SU-DHL-6 (cell line): ENCODE measurements around the gene TBC1D16.

Experiments used
- EZH2phosphoT487 ChIP-seq: fragments of 200-600 bp; sonication (generic), shearing (Covaris generic); conservative IDR thresholded peaks from 2 replicates; pipeline ENCODE4 v1.6.1; 2018; ENCODE audit warnings: mild to moderate bottlenecking, antibody characterized with exemption, low read length, moderate library complexity, mixed read lengths
- TF ChIP-seq, protein P1 (sequence below): fragments of 200-600 bp; sonication (generic); IDR thresholded peaks from one replicate; pipeline ENCODE4 v1.5.1; 2017; ENCODE audit warnings: antibody characterized with exemption, mild to moderate bottlenecking, low read length, moderate library complexity; ENCODE audit not compliant: insufficient read depth, poor library complexity, severe bottlenecking

DNA sequence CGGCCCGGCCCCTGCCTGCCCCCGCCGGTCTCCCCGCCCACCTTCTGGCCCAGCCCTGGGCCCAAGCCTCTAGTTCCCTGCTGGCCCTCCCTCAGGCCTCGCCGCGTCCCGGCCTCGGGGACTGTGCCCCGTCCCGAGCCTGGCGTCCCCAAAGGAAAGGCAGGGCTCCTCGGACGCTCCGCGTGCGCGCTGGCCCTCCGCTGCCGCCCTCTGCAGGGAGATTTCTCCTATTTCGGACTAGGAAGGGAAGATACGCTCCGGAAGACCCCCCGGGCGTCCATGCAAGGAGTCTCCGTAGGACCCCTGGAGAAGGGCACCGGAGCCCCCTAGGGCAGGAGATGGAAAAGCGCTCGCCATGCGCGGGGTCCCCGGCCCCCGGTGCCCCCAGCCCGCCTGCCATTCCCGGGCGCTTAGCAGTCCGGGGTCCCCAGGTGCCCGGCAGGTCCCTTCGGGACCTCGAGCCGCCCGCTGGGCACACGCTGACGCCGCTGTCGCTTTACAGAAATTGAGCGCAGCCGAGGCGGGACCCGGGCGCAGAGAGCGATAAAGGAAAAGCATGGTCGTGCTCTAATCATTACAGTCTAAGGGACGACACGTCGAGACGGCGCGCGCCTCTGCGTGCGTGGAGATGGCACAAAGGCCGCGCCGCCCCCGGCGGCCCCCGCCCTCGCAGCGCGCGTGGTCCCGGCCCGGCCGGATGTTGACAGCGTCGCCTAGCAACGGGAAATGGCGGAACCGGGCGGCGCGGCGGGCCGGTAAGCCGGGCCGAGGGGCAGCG, 454 bp upstream of the TBC1D16 start, which contains the start of gene CCDC40:
- TF ChIP-seq, protein P1, sequence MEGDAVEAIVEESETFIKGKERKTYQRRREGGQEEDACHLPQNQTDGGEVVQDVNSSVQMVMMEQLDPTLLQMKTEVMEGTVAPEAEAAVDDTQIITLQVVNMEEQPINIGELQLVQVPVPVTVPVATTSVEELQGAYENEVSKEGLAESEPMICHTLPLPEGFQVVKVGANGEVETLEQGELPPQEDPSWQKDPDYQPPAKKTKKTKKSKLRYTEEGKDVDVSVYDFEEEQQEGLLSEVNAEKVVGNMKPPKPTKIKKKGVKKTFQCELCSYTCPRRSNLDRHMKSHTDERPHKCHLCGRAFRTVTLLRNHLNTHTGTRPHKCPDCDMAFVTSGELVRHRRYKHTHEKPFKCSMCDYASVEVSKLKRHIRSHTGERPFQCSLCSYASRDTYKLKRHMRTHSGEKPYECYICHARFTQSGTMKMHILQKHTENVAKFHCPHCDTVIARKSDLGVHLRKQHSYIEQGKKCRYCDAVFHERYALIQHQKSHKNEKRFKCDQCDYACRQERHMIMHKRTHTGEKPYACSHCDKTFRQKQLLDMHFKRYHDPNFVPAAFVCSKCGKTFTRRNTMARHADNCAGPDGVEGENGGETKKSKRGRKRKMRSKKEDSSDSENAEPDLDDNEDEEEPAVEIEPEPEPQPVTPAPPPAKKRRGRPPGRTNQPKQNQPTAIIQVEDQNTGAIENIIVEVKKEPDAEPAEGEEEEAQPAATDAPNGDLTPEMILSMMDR: no peak
- no peak for TF ChIP-seq EZH2phosphoT487
